HG03378 (cell line): ENCODE data around the gene HS3ST4.
"Not testable (repeated sequence)": the region's sequence is repeated elsewhere in the genome, so short reads cannot be mapped to it uniquely, and the experiment has no call there.

Source experiments
- ATAC-seq: cut with Tn5 transposase; IDR thresholded peaks from one replicate; pipeline ENCODE4 v1.9.1; 2021; ENCODE audit warnings: mild to moderate bottlenecking, moderate library complexity; ENCODE audit not compliant: unreplicated experiment

HS3ST4 gene

DNA sequence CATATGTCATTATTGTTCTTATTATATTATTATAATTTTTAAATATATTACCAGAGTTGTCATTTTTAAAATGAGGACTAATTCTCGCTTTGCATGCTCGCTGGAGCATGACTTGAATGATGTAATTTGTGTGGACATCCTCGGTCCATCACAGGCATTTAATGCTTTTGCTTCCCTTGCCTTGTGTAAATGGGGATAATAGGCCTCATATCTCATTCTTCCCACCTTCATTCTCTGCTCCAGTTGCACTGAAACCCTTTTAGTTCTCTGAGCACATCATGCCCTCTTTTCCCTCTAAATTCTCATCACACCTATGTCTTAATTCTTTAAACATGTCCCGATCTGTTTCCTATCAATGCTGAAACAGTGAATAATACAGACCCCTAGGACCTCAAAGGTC is 285.4 kb downstream of the HS3ST4 start:
- ATAC-seq: no peak

DNA sequence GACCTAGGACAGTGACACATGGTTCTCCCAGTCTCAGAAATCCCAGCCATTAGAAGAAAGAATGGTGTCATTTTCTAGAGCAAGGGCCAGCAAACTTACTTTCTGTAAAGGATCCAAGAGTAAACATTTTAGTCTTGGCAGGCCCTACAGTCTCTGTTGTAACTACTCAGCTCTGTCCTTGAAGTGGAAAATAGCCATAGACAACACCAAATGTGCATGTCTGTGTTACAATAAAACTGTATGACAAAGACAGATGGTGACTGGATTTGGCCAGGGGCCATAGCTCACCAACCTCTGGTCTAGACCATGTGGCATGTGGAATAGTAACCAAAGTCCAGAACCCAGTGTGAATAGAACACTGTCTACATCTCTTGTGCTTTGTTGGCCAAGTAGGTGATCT is 286.5 kb downstream of the HS3ST4 start:
- no peak for ATAC-seq

DNA sequence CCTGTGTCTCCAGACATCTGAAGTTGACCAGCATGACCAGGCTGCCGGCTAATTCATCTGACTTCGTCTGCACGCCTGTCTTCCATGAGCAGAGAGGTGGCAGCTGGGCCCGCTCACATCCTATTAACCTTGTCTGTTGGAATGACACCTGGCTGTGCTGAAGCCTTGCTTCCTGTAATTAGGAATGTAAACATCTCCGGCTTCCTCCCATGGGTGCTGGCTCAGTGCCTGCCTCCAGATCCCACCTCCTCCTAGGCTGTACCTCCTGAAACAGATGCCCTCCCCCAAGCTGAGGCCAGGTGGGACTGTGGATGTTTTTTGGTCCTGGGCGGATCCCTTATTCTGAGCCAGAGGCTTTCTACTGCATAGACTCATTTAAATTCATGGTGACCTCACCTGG is 296.3 kb downstream of the HS3ST4 start:
- ATAC-seq: no peak

DNA sequence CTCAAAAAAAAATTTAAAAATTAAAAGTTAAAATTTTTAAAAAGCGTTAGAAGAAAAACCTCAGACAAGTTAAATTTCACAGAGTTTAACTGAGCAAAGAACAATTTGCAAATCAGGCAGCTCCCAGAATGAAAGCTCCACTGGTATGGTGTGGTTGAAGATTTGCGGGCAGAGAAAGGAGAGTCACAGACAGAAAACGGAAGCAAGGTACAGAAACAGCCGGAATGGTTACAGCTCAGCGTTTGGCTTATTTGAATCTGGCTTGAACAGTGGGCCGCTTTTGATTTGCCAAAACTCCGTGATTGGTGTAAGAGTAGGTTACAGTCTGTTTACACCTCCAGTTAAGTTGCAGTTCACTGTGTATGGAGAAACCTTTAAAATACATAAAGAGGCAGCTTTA is 297.1 kb downstream of the HS3ST4 start:
- no peak for ATAC-seq

- no peak for ATAC-seq
Observed at GRCh38 chr16:25996052-25996451, 304.3 kb downstream of the HS3ST4 start.

GRCh38 chr16:26005336-26005735 is 313.6 kb downstream of the HS3ST4 start:
- no peak for ATAC-seq

GRCh38 chr16:26012376-26012775 is 320.6 kb downstream of the HS3ST4 start:
- ATAC-seq: no peak

- ATAC-seq: no peak
Observed at GRCh38 chr16:26015776-26016175, 324.0 kb downstream of the HS3ST4 start.

DNA sequence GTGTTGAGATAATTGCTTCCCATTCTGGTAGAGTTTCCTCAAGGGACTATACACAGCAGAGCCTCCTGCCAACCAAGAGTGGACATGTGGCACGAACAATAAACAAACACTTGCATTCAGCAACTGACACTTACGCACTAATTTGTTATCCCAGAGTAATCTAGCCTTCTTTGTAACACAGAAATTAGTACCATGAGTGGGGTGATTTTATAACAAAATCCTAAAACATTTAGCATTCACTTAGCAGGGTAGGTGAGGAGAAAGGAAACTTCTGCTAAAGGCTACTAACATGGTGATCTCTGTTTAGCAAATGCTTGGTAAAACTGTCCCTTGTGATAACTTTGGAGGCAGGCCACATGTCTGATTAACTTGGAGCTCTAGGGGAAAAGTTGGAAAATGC is 325.2 kb downstream of the HS3ST4 start:
- ATAC-seq: no peak

DNA sequence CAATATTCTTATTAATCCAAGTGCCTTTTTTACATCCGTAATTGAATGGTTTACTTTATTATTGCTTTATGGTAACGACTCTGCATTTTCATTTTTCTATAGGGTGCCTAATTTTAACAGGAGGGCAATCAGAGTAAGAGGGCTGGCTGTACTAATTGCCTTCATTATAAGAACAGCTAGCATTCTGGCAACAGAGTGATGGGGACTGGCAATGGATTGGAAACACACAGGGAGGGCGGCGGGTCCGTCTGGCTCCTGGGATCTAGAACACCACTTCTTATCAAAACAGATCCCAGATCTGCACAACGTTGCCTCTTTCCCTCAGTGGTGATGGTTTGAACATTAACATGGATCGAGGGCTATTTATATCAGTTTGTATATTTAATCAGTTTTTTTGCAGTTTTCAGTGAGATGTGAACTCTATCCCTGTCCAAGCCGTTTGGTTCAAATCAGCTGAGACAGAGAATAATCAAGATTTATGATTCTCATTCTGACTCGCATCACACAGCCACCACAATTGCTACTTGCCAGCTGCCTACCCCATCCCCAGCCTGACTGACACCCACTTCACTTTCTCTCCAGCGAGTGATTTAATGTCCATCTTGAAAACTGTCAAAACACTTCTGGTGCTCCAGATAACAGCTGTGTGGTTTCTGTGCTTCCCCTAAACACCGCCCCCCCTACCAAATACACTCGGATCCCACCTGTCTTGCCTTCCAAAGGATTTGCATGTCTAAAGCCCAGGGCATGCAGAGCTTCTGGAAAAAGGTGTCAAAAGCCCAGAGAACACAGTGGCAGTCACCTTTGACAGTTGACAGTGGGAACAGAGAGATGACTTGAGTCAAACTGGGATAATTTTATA is 327.9 kb downstream of the HS3ST4 start:
- no peak for ATAC-seq

DNA sequence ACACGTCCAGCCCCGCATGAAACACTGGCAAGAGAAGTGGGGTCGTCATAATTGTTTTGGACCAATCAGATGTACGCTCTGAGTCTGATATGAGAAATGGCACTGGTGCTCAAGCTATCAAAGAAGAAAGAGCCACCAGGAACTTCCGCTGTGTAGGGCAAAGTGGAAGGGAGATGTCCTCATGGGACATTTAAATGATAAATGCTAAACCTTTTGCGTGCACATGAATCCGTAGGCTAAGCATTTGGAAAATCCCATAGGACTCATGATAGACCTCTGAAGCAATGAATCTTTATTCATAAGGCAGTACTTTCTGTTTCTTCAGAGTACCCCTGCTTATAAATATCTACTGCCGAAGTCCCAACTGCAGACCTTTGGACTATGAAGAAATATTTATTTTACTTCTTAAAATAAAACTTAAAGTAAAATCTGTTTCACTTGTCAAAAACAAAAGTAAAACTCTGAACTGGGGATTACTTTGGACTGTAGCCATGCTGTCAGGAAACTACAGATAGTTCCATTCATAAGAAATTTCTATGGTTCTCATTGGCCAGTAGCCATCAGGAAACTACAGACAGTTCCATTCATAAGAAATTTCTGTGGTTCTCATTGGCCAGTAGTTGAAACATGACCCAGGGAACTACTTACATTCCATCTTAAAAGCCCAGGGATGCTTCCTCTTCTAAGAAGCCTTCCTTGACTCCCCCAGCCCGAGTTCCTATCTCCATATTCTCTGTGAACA is 335.1 kb downstream of the HS3ST4 start:
- ATAC-seq: no peak

DNA sequence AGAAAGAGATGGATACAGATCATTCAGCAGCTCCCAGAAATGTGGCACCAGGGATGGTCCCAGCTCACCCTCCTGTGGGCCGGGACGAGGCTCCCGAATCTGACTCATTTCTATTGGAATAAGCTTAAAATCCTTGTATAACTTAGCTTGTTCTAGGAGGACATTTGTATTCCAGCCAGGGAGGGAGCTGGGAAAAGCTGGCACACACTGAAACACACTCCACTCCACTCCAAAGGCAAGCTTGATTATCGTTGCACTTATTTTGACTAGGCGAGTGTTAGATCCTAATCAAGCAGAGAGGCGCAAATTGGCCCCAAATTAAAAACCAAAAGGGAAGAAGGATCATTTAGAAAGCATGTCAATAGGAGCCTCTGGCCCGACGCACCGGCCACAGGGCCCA is 339.5 kb downstream of the HS3ST4 start:
- ATAC-seq: no peak

- ATAC-seq: not testable (repeated sequence)
Observed at GRCh38 chr16:26032661-26033060, 340.9 kb downstream of the HS3ST4 start.

DNA sequence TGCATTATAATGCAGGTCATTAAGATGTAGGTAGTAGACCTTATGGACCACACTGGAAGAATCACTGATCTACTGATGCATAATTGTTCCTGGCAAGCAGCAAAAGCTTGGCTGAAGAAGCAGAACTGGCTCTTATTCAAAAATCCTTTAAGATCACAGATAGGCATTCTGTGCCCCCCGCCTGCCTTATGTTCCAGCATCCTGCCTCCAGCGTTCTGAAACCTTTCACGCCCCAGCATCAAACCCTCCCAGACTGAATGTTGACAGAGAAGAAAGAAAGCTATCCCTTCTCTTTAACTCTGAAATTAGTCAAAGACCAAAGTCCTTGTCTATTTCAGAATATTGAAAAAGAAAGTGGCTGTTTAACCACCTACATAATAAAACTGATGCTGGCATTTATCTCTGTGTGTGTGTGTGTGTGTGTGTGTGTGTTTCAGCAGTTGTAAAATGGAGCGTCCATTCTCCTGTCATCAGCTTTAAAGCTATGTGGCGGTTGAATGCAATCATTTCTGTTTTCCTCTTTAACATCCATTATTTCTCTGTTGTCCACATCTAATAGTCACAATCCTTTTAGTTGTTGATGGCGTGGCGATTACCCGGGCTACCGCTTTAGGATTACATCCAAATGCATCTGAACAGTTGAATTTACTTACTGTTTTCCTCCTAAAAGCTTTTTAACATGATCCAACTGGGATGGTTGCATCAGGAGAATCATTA is 350.4 kb downstream of the HS3ST4 start:
- no peak for ATAC-seq

DNA sequence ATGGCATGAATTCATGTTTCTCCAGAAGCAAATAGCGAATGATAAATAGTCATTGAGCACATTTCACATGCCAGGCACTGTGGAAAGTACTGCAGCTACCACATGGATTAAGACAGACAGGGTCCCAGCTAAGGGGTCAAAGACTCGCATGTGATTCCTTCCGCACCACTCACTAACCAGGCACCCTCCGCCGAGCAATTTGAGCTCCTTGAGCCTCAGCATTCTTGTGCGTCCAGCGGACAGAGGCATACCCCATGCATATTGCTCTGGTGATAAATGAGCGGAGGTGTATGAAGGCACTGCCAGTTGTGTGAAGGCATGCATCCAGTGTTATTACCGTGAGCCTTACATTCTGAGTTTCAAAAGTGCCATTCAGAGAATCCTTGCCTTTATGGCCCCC is 358.7 kb downstream of the HS3ST4 start:
- no peak for ATAC-seq

DNA sequence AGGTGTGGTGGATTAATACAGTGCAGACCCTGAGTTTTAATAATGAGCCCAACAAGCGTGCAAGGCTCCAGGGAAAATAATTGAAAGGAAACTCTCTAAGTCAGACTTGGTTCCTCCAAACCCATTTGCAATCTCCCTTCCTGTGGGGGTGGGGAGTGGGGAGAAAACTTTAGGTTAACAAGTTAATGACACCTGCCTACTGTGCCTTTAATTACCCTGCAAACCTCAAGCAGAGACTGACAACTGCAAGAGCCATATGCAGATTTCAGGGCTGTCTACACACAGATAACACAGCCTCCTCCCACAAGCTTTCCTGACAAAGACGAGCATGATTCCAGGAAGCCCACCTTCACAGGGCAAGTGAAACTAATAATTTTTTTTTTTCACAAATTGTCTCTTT is 359.3 kb downstream of the HS3ST4 start:
- ATAC-seq: no peak

DNA sequence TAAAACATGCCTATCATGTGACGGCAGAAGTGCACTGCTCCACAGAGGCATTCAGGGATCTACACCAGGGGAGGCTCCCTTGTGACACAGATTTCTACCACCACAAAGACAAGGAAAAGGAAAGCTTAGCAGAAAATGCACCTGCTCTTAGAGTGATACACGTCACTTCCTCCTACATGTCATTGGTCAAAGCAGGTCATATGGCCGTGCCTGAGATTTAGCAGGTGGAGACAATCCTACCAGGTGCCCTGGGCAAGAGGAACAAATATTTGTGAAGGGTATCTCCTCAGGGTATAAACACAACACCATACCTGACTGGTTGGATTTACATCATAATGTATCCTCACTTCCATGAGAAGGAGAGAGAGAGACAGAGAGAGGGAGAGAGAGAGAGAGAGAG is 362.1 kb downstream of the HS3ST4 start:
- ATAC-seq: no peak

DNA sequence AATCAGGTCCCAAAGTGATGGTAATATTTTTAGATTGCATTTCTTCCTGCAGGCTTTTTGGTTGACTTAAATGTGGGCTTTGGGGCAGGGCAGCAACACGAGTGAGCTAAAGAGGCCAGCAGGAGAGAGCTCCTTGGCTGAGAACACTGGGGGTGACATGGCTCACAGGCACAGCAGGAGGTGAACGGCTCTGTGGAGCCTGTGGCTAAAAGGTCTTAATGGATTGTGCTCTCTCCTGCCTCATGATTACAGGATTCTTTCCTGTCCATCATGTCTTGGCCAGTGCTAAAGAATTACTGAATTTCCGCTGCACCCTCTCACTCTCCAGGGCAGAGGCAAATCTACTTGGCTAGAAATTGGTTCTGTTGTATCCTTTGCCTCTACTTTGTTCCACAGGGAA is 366.6 kb downstream of the HS3ST4 start:
- no peak for ATAC-seq

- no peak for ATAC-seq
Observed at GRCh38 chr16:26070302-26071100, 378.7 kb downstream of the HS3ST4 start.

GRCh38 chr16:26071101-26071866 is 379.5 kb downstream of the HS3ST4 start:
- ATAC-seq: no peak
